Activated gamma-delta T cell treated with anti-CD3 and anti-CD28 coated beads, Interleukin-2, amount 50 U/mL, for 16 hours (primary cell): Measurements from ENCODE around the gene SLC6A3.

Source experiments
- DNase-seq: peaks from one replicate; pipeline ENCODE4 v3.0.0-alpha.2; 2020; ENCODE audit warnings: low read depth

The SLC6A3 gene

DNA sequence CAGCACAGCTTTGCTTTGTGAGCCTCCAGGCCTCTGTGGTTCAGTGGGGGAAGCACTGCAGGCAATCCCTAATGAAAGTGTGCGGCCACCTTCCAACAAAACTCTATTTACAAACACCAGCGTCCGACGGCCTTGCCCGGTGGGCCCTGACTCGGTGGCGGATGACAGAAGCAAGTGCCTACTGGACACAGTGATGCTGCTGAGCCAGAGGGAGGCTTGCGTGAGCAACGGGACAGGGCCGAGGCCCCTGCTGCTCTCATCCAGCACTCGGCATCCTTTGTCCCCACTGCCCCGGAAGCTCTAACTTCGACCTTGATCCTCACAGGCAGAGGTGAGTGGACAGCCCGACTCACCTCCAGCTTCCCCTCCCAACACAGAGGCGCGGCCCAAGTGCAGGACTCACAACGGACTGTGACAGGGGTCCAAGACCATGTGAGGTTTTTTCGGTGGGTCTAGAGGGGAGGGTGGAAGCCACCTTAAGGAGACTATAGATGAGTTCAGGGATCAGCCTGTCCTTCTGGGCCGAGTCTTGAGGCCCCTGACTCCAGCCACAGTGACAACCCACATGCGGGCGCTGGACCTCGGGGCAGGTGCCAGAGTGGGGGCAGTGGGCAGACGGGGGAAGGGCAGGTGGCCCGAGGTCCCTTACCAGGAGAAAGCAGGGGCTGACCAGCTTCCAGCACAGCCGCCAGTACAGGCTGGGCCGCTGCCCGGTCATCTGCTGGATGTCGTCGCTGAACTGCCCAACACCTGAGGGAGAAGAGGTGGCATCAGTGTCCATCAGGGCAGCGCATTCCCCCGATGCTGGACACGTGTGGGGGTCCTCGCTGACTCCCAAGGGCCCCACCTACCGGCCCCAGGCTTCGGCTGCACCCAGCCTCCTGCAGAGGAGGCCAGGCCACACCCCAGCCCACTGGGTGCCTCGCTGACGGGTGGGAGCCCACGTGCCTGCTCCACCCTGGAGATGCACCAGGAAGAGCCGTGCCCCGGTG lies 39.4 kb downstream of the SLC6A3 start:
- no peak for DNase-seq

DNA sequence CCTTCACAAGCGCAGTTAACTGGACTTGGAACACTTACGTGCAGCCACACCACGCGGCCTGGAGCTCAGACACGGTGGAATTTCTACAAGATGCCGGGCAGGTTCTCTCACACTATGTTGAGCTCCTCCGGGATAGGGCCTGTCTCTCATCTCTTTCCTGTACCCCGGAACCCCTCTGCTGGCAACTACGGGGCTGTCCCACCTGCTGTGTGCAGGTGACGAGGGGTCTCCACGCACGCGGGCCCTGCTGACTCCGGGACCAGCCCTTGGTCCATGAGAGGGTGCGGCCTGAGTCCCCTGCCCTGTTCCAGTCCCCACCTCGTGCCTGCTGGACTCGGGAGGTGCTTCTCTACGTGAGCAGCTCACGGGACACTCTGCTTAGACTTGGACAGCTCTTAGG lies 40.1 kb downstream of the SLC6A3 start:
- DNase-seq = no peak

GRCh38 chr5:1404062-1404461 lies 41.2 kb downstream of the SLC6A3 start:
- no peak for DNase-seq

- DNase-seq = no peak
These were observed 42.5 kb downstream of the SLC6A3 start for GRCh38 chr5:1402611-1403255.

DNA sequence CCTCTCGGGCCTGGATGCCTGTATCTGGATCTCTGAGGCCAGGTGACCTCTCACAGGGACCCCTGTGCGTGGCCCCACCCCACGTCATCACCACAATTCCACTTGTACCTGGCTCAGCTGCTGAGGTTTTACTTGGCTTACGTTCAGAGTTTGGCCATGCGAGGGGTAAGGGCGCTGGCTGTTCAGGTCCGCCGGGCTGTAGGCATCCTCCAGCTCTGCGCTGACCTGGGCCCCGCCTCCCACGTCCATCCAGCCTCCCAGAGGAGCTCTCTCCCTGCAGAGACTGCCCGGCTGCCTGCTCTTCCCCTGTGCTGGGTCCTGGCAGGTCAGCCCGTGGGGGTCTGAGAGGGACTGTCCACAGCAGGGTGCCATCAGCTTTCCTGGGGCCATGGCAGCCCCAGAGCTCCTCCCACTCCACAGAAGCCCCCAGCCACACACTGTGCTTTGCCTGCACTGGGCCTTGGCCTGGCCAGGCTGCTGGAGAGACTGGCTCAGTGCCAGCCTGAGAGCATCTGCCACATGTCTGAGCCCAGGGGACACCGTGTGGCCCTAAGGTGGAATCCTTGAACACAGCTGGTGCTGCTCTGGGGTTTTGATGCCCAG lies 43.6 kb downstream of the SLC6A3 start:
- DNase-seq = no peak

- DNase-seq = no peak
These were observed 44.3 kb downstream of the SLC6A3 start for GRCh38 chr5:1400936-1401335.

- no peak for DNase-seq
These were observed 44.9 kb downstream of the SLC6A3 start for GRCh38 chr5:1400211-1400855.

- no peak for DNase-seq
These were observed 45.5 kb downstream of the SLC6A3 start for GRCh38 chr5:1399737-1400136.

DNA sequence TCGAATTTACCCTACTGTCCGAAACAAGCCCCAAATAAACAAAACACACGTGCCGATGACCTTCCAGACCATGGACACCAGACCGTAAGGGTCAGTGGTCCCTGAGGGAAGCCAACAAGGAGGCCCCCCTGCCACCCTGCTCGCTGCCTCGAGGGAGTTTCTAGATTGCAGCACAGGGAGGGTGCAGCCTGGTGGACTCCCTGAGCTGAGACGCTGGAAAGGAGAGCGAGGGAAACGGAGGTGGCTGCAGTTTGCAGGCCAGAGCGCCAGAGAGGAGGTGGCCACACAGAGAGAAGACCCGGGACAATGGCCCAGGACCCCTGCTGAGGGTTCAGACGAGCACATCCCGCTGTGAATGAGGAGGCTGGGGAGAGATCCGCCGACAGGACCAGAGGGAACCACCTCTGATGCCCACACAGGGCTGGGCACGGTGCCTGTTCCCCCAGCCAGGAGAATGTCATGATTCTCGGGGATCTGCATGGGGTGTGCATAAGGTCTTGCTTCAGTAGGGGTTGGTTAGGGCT lies 48.9 kb downstream of the SLC6A3 start:
- DNase-seq = no peak

- no peak for DNase-seq
These were observed 50.1 kb downstream of the SLC6A3 start for GRCh38 chr5:1394881-1395860.

DNA sequence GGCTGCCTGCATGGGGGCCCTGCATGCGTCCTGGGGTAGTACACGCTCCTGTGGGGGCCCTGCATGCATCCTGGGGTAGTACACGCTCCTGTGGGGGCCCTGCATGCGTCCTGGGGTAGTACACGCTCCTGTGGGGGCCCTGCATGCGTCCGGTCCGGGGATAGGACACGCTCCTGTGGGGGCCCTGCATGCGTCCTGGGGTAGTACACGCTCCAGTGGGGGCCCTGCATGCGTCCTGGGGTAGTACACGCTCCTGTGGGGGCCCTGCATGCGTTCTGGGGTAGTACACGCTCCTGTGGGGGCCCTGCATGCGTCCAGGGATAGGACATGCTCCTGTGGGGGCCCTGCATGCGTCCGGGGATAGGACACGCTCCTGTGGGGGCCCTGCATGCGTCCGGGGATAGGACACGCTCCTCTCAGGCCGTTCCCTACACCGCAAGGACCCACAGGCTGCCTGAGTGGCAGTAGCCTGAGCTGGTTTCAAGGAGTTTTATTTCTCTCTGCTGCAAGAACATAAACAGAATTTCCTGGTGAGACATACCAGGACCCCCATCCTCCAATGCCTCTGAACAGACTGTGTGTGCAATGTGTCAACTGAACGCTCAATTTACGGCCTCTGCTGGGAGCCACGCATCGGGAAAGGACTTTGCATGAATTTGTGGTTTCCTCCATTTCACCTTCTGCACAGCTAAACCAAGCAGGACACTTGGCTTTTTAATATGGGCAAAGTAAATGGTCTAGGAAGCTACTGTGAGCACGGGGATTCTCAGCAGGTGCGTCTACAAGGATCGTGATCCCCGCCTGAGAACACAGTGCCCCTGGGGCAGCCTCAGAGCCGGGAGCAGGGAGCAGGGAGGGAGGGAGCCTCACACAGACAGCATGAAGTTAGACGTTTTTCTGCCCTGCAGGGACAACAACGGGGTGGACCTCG lies 51.4 kb downstream of the SLC6A3 start:
- DNase-seq = no peak

GRCh38 chr5:1392801-1393565 lies 52.3 kb downstream of the SLC6A3 start:
- no peak for DNase-seq

DNA sequence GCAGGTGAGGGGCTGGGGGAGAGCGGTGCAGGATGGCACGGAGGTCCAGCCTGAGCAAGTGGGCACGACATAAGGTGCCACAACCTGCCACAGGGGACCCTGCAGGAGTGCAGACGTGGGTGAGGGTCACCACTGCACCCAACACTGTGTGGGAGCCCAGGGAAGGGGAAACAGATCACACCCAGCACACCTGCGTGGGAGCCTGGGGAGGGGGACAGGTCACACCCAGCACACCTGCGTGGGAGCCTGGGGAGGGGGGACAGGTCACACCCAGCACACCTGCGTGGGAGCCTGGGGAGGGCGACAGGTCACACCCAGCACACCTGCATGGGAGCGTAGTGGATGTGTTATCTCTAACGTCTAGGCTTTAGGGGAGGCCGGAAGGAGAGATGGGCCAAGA lies 53.0 kb downstream of the SLC6A3 start:
- no peak for DNase-seq

DNA sequence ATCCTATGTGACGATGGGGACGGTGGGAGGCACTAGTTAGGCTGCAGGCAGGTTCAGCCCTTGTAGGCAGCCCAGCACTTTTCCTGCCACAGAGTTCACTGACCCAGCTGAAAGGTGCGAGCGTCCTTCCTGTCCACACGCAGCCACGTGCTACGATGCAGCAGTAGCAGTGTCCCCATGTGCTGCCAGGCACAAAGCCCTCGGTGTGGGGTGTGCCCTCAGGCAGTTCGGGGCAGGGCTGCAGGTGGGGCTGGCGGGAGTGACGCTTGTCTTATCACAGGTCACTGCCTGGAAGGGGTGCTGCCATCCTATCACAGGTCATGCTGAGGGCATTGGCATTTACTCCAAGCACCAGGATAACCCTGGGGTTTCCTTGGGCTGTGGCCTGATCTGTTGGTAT lies 53.5 kb downstream of the SLC6A3 start:
- DNase-seq = no peak

- DNase-seq = no peak
These were observed 54.2 kb downstream of the SLC6A3 start for GRCh38 chr5:1390861-1391600.

GRCh38 chr5:1390333-1390732 lies 54.9 kb downstream of the SLC6A3 start:
- no peak for DNase-seq

- DNase-seq = no peak
These were observed 56.8 kb downstream of the SLC6A3 start for GRCh38 chr5:1388383-1388967.

- DNase-seq = no peak
These were observed 57.4 kb downstream of the SLC6A3 start for GRCh38 chr5:1387876-1388275.
